Measurements from ENCODE around the gene ELOA.
"Not testable (repeated sequence)": the region's sequence is repeated elsewhere in the genome, so short reads cannot be mapped to it uniquely, and the experiment has no call there.

Gene ELOA

GRCh38 chr1:23777979-23778814, 34.9 kb downstream of the ELOA start, which contains the start of gene PITHD1:
TSS of gene PITHD1 (plus strand) at chr1:23778418. CDS start at chr1:23778516, 98 bp downstream.
- in situ Hi-C loops (cut with MboI; ENCODE audit: low sequenced_read_pairs) = no loop called here

- in situ Hi-C loops (cut with MboI; ENCODE audit: low sequenced_read_pairs) = no loop called here
Observed at GRCh38 chr1:23779826-23780371, 36.6 kb downstream of the ELOA start.

- in situ Hi-C loops (cut with MboI; ENCODE audit: low sequenced_read_pairs) = not testable (repeated sequence)
Observed at GRCh38 chr1:23783141-23783540, 39.9 kb downstream of the ELOA start.

- in situ Hi-C loops (cut with MboI; ENCODE audit: low sequenced_read_pairs) = no loop called here
Observed at GRCh38 chr1:23784846-23785245, 41.6 kb downstream of the ELOA start.

- in situ Hi-C loops (cut with MboI; ENCODE audit: low sequenced_read_pairs) = no loop called here
Observed at GRCh38 chr1:23787701-23788100, 44.4 kb downstream of the ELOA start.

- in situ Hi-C loops (cut with MboI; ENCODE audit: low sequenced_read_pairs) = no loop called here
Observed at GRCh38 chr1:23788695-23789094, 45.4 kb downstream of the ELOA start.

GRCh38 chr1:23790696-23791515, 47.6 kb downstream of the ELOA start, which contains the start of gene LYPLA2:
TSS of gene LYPLA2 (plus strand) at chr1:23791145. CDS start at chr1:23792683, 1,538 bp downstream.
- in situ Hi-C loops (cut with MboI; ENCODE audit: low sequenced_read_pairs) = no loop called here

GRCh38 chr1:23791516-23792047, 48.3 kb downstream of the ELOA start:
- in situ Hi-C loops (cut with MboI; ENCODE audit: low sequenced_read_pairs) = no loop called here

- in situ Hi-C loops (cut with MboI; ENCODE audit: low sequenced_read_pairs) = no loop called here
Observed at GRCh38 chr1:23792151-23792945, 49.1 kb downstream of the ELOA start.

GRCh38 chr1:23793018-23793781, 49.9 kb downstream of the ELOA start:
- in situ Hi-C loops (cut with MboI; ENCODE audit: low sequenced_read_pairs) = no loop called here

GRCh38 chr1:23793861-23794731, 50.8 kb downstream of the ELOA start:
- in situ Hi-C loops (cut with MboI; ENCODE audit: low sequenced_read_pairs) = no loop called here

GRCh38 chr1:23794732-23795182, 51.5 kb downstream of the ELOA start:
- in situ Hi-C loops (cut with MboI; ENCODE audit: low sequenced_read_pairs) = not testable (repeated sequence)

GRCh38 chr1:23795676-23796465, 52.6 kb downstream of the ELOA start:
- in situ Hi-C loops (cut with MboI; ENCODE audit: low sequenced_read_pairs) = no loop called here

- in situ Hi-C loops (cut with MboI; ENCODE audit: low sequenced_read_pairs) = no loop called here
Observed at GRCh38 chr1:23796466-23797271, 53.4 kb downstream of the ELOA start.

- in situ Hi-C loops (cut with MboI; ENCODE audit: low sequenced_read_pairs) = no loop called here
Observed at GRCh38 chr1:23797478-23798448, 54.5 kb downstream of the ELOA start.

- in situ Hi-C loops (cut with MboI; ENCODE audit: low sequenced_read_pairs) = no loop called here
Observed at GRCh38 chr1:23798662-23799142, 55.4 kb downstream of the ELOA start.

Data from hTERT RPE-1 (cell line).